ENCODE measurements around the gene EHBP1L1. TPM values are rescaled to one million over a fixed set of nuclear protein-coding genes. Genes with fewer than 3 reads are reported as not detected.
A peak's percentile ranks its signal among the peaks of the same experiment; 100 is the strongest.

The EHBP1L1 gene
- total RNA-seq, 2 donors from 2014 or later = 6.2 to 9.8 TPM

DNA sequence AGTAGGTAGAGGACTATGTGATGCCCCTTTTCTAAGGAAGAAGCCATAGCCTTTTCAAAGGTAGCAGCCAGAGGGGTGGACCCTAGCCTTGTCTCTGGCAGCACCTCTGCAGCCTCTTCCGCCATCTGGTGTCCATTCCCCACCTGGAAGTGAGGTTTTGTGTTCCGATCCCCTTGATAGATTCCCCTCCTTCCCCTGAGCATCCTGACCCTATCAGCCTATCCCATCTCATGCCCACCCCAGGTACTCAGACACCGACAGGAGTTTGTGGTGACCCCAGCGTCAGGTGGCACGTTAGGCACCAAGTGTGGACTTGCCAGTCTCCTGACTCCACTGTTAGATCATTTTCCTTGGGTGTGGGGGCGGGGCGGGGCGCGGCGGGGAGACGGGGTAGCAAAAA lies 3.9 kb upstream of the EHBP1L1 start:
- Mint-ChIP-seq H3K4me1 (peaks cover 35% of the 10 kb centered on the region), H3K9me3 (no peaks in the 10 kb centered on the region), H3K36me3 (ENCODE audit: low read depth) (peaks cover 11% of the 10 kb centered on the region), H3K27me3 (ENCODE audit: insufficient read depth) (peaks cover 21% of the 10 kb centered on the region), H3K27ac (peak overlapping the region; percentile 76), H3K4me3 (peak overlapping the region; percentile 97)
- WGBS, 2 experiments (ENCODE audit: insufficient coverage in 1 of 2, insufficient read length in 1 of 2) = 10 to 18% methylated on average over 4 to 11 of the region's 11 CpGs
- Histone ChIP-seq H3K27ac (ENCODE audit: low read depth, low read length) (no peak overlapping the region), H3K4me3 (ENCODE audit: low read length) (peak overlapping the region; percentile 88), H3K9ac (ENCODE audit: extremely low read depth, low read length, poor library complexity, severe bottlenecking) (no peak overlapping the region), H3K4me1 (ENCODE audit: control insufficient read depth, insufficient read depth, low read length) (peaks cover 10% of the 10 kb centered on the region), H3K9me3 (ENCODE audit: control insufficient read depth, low read length) (no peaks in the 10 kb centered on the region), H3K27me3 (ENCODE audit: control insufficient read depth, insufficient read depth, low read length, poor library complexity, severe bottlenecking) (peaks cover 21% of the 10 kb centered on the region), H3K36me3 (ENCODE audit: control insufficient read depth, insufficient read depth, low read length) (no peaks in the 10 kb centered on the region)
- peak; percentile 88 for DNase-seq
- peak; percentile 73 for TF ChIP-seq CTCF (conservative IDR thresholded peaks at IDR 0.05)

- H3K4me3 ChIP-seq (ENCODE audit: low read length) = peak within 1 kb of the TSS; percentile 88
- 1% methylated on average over 34 to 86 of the region's 86 CpGs for WGBS, 2 experiments (ENCODE audit: insufficient coverage in 1 of 2, insufficient read length in 1 of 2)
- Mint-ChIP-seq H3K9me3 (no peaks in the 10 kb centered on the region), H3K36me3 (ENCODE audit: low read depth) (peaks cover 11% of the 10 kb centered on the region), H3K4me1 (peaks cover 35% of the 10 kb centered on the region), H3K4me3 (peak within 1 kb of the TSS; percentile 97), H3K27ac (peak within 1 kb of the TSS; percentile 76), H3K27me3 (ENCODE audit: insufficient read depth) (peaks cover 26% of the 10 kb centered on the region)
- H3K27ac ChIP-seq (ENCODE audit: low read depth, low read length) = peak within 1 kb of the TSS; percentile 40
- H3K9me3 ChIP-seq (ENCODE audit: control insufficient read depth, low read length) = no peaks in the 10 kb centered on the region
- peaks cover 25% of the 10 kb centered on the region for H3K27me3 ChIP-seq (ENCODE audit: control insufficient read depth, insufficient read depth, low read length, poor library complexity, severe bottlenecking)
- TF ChIP-seq CTCF (conservative IDR thresholded peaks at IDR 0.05) = no peak
- H3K36me3 ChIP-seq (ENCODE audit: control insufficient read depth, insufficient read depth, low read length) = no peaks in the 10 kb centered on the region
- peak; percentile 94 for DNase-seq
- H3K9ac ChIP-seq (ENCODE audit: extremely low read depth, low read length, poor library complexity, severe bottlenecking) = no peak within 1 kb of the TSS
- H3K4me1 ChIP-seq (ENCODE audit: control insufficient read depth, insufficient read depth, low read length) = peaks cover 10% of the 10 kb centered on the region
Measured at GRCh38 chr11:65572356-65573051, 3.3 kb upstream of the EHBP1L1 start, which contains the start of gene FAM89B. TSS of gene FAM89B (plus strand) at chr11:65572538. CDS start at chr11:65572670, 132 bp downstream.

GRCh38 chr11:65573391-65574079 lies 2.3 kb upstream of the EHBP1L1 start:
- H3K9me3 Mint-ChIP-seq = no peaks in the 10 kb centered on the region
- no peak for DNase-seq
- no peak overlapping the region for H3K27ac Mint-ChIP-seq
- 83 to 89% methylated on average over 11 to 22 of the region's 22 CpGs for WGBS, 2 experiments (ENCODE audit: insufficient coverage in 1 of 2, insufficient read length in 1 of 2)
- peaks cover 39% of the 10 kb centered on the region for H3K4me1 Mint-ChIP-seq
- Histone ChIP-seq H3K27ac (ENCODE audit: low read depth, low read length) (no peak overlapping the region), H3K9ac (ENCODE audit: extremely low read depth, low read length, poor library complexity, severe bottlenecking) (no peak overlapping the region), H3K4me3 (ENCODE audit: low read length) (peak overlapping the region; percentile 83), H3K36me3 (ENCODE audit: control insufficient read depth, insufficient read depth, low read length) (no peaks in the 10 kb centered on the region), H3K27me3 (ENCODE audit: control insufficient read depth, insufficient read depth, low read length, poor library complexity, severe bottlenecking) (peaks cover 25% of the 10 kb centered on the region), H3K4me1 (ENCODE audit: control insufficient read depth, insufficient read depth, low read length) (peaks cover 10% of the 10 kb centered on the region), H3K9me3 (ENCODE audit: control insufficient read depth, low read length) (no peaks in the 10 kb centered on the region)
- H3K27me3 Mint-ChIP-seq (ENCODE audit: insufficient read depth) = peaks cover 37% of the 10 kb centered on the region
- no peak for TF ChIP-seq CTCF (conservative IDR thresholded peaks at IDR 0.05)
- peak overlapping the region; percentile 97 for H3K4me3 Mint-ChIP-seq
- H3K36me3 Mint-ChIP-seq (ENCODE audit: low read depth) = peaks cover 7% of the 10 kb centered on the region
